ENCODE measurements around the gene PARVB. TPM values are rescaled to one million over a fixed set of nuclear protein-coding genes. Genes with fewer than 3 reads are reported as not detected.

PARVB gene
- total and polyA plus RNA-seq, 10 of the 15 experiments (the other 5 are each of a cell fraction or from before 2014, with no cell fraction given), result 5.2 to 264 (median 76.0) TPM

GRCh38 chr22:44019416-44019815 lies 4.7 kb upstream of the PARVB start:
- Histone ChIP-seq H2AFZ (ENCODE audit: control insufficient read depth, low read depth, low read length) (no peak overlapping the region), H3K27ac (ENCODE audit: control insufficient read depth, insufficient read depth) (no peak overlapping the region), H3K36me3 (ENCODE audit: control insufficient read depth in 2 of 2, insufficient read depth in 2 of 2, low read length in 1 of 2) (no peaks in the 10 kb centered on the region), H3K9ac (ENCODE audit: control insufficient read depth, insufficient read depth, low read length) (no peak overlapping the region), H3K4me1 (ENCODE audit: control insufficient read depth, insufficient read depth, low read length) (peaks cover 3% of the 10 kb centered on the region; the same call in 1 of the 2 replicates), H3K79me2 (ENCODE audit: control insufficient read depth, insufficient read depth, low read length) (peaks cover 25% of the 10 kb centered on the region), H3K4me3 (no peak overlapping the region), H4K20me1 (ENCODE audit: control insufficient read depth, insufficient read depth) (no peaks in the 10 kb centered on the region), H3K27me3 (replicated peaks in 1 of 2; ENCODE audit: control insufficient read depth in 2 of 2, insufficient read depth in 2 of 2, low read length in 1 of 2) (no peaks in the 10 kb centered on the region), H3K4me2 (ENCODE audit: control insufficient read depth, insufficient read depth) (no peak overlapping the region), H3K9me3 (replicated peaks; ENCODE audit: control insufficient read depth, insufficient read depth, low read length) (no peaks in the 10 kb centered on the region)
- no TSS peak for BruUV-seq (replicated peaks)
- FAIRE-seq, result no peak
- ChIA-PET CTCF (interaction anchor here (1.5 to 9.4 kb wide), 2 partner anchors 26 to 65 kb away, joined by 3 to 74 read pairs; no protein-coding TSS in a partner anchor), RAD21 (ENCODE audit: unreplicated experiment) (interaction anchor here (0.7 to 2.4 kb wide), 2 partner anchors 20 to 66 kb away, joined by 3 to 10 read pairs; no protein-coding TSS in a partner anchor), SMC1A (ENCODE audit: uncharacterized antibody, unreplicated experiment) (interaction anchor here (3.6 kb wide), 1 partner anchor 67 kb away, joined by 16 read pairs; no protein-coding TSS in a partner anchor), POLR2A (no interaction called here)
- intact Hi-C loops (cut with micrococcal nuclease; ENCODE audit: unreplicated experiment) (no loop called here), in situ Hi-C loops (cut with MboI) (no loop called here)
- TF ChIP-seq ZBED1 (IDR thresholded peaks at IDR 0.05; ENCODE audit: borderline replicate concordance) (no peak), NFXL1 (IDR thresholded peaks at IDR 0.05; ENCODE audit: borderline replicate concordance) (no peak), SPI1 (IDR thresholded peaks at IDR 0.05; ENCODE audit: borderline replicate concordance, insufficient read depth, low read depth, low read length) (peak; percentile 15; the same call in 1 of the 2 replicates), RELB (IDR thresholded peaks at IDR 0.05; ENCODE audit: low read depth) (no peak), ZBTB4 (CRISPR knock-in tag; IDR thresholded peaks at IDR 0.05) (no peak), ZNF622 (IDR thresholded peaks at IDR 0.05) (no peak), ZNF207 (IDR thresholded peaks at IDR 0.05; ENCODE audit: borderline replicate concordance) (no peak), IKZF1 (conservative IDR thresholded peaks at IDR 0.05) (no peak), RELA (IDR thresholded peaks at IDR 0.05; ENCODE audit: borderline replicate concordance, partially characterized antibody) (no peak), MEF2B (IDR thresholded peaks at IDR 0.05; ENCODE audit: partially characterized antibody, poor library complexity, severe bottlenecking) (peak; percentile 18)
- ATAC-seq, result no peak
- 79% methylated on average over 10 of the region's 10 CpGs for WGBS (ENCODE audit: insufficient coverage, insufficient replicate concordance, low lambda C conversion rate, missing lambda C conversion rate)
- DNase-seq (ENCODE audit: low read depth, low spot score), result no peak

All from GM12878 (cell line).